Gastroesophageal sphincter (tissue), 4 donors: ENCODE measurements around the gene CTNNBL1. TPM values are rescaled to one million over a fixed set of nuclear protein-coding genes. Genes with fewer than 3 reads are reported as not detected.
A peak's percentile ranks its signal among the peaks of the same experiment; 100 is the strongest.

Experiments
- ATAC-seq: fragments of 150-250 bp; one replicate; pipeline ENCODE4 v1.9.1; 2016; ENCODE audit warnings: mild to moderate bottlenecking, moderate library complexity
- H3K27ac ChIP-seq, 4 donors: fragments of 200-600 bp; sonication (generic) in 3 of 4; 1 replicate in 3 of 4; 2 replicates in 1 of 4; pipeline ENCODE4 v1.5.1; 2016 to 2019
- H3K27me3 ChIP-seq: fragments of 200-600 bp; sonication (generic); one replicate; pipeline ENCODE4 v1.5.1; 2019
- H3K36me3 ChIP-seq, 2 donors: fragments of 200-600 bp; sonication (generic); one replicate each; pipeline ENCODE4 v1.5.1; 2019; ENCODE audit warnings: control low read depth in 1 of 2
- H3K4me1 ChIP-seq, 3 donors: fragments of 200-600 bp; sonication (generic); 1 replicate in 2 of 3; 2 replicates in 1 of 3; pipeline ENCODE4 v1.5.1; 2016 to 2019; ENCODE audit warnings: control low read depth in 2 of 3
- H3K4me3 ChIP-seq, 2 donors: fragments of 200-600 bp; sonication (generic); one replicate each; pipeline ENCODE4 v1.5.1; 2019; ENCODE audit warnings: mild to moderate bottlenecking in 1 of 2, moderate library complexity in 1 of 2
- H3K9me3 ChIP-seq, 3 donors: fragments of 200-600 bp; sonication (generic); one replicate each; pipeline ENCODE4 v1.5.1; 2017 to 2019; ENCODE audit warnings: control low read depth in 2 of 3
- EP300 ChIP-seq: sonication (generic); formaldehyde crosslinking; IDR thresholded peaks from one replicate; pipeline ENCODE4 v1.6.1; 2017; ENCODE audit warnings: antibody characterized with exemption, mild to moderate bottlenecking
- POLR2A ChIP-seq, 2 donors: fragments of 450-650 bp; IDR thresholded peaks; one replicate each; pipeline ENCODE4 v1.6.1; 2017; ENCODE audit warnings: antibody characterized with exemption in 2 of 2, mild to moderate bottlenecking in 2 of 2, moderate library complexity in 1 of 2
- POLR2AphosphoS5 ChIP-seq: sonication (generic); formaldehyde crosslinking; IDR thresholded peaks from one replicate; pipeline ENCODE4 v1.6.1; 2017; ENCODE audit warnings: antibody characterized with exemption
- WGBS, 2 donors: methylation state at CpG; one replicate each; pipeline ENCODE4 v1.1.5; 2018; ENCODE audit warnings: low coverage in 1 of 2; 5-methylcytosine and 5-hydroxymethylcytosine counted together
- total RNA-seq, 4 donors: library from RNA; depleted of rRNA; stranded (reverse); fragments of >200 nt; gene quantifications; one replicate each; pipeline ENCODE4 v1.1.0, GENCODE V29; 2016
- TF ChIP-seq, protein P1 (sequence below), 4 experiments: fragments of 200-600 bp in 2 of 4; fragments of 450-650 bp in 2 of 4; sonication (generic) in 1 of 4; IDR thresholded peaks; one replicate each; pipeline ENCODE4 v1.5.1; 2017 to 2019; ENCODE audit warnings: antibody characterized with exemption in 4 of 4, mild to moderate bottlenecking in 2 of 4, moderate library complexity in 2 of 4

CTNNBL1 gene
- total RNA-seq, 4 donors from 2014 or later, result 43.8 to 58.4 (median 47.1) TPM

DNA sequence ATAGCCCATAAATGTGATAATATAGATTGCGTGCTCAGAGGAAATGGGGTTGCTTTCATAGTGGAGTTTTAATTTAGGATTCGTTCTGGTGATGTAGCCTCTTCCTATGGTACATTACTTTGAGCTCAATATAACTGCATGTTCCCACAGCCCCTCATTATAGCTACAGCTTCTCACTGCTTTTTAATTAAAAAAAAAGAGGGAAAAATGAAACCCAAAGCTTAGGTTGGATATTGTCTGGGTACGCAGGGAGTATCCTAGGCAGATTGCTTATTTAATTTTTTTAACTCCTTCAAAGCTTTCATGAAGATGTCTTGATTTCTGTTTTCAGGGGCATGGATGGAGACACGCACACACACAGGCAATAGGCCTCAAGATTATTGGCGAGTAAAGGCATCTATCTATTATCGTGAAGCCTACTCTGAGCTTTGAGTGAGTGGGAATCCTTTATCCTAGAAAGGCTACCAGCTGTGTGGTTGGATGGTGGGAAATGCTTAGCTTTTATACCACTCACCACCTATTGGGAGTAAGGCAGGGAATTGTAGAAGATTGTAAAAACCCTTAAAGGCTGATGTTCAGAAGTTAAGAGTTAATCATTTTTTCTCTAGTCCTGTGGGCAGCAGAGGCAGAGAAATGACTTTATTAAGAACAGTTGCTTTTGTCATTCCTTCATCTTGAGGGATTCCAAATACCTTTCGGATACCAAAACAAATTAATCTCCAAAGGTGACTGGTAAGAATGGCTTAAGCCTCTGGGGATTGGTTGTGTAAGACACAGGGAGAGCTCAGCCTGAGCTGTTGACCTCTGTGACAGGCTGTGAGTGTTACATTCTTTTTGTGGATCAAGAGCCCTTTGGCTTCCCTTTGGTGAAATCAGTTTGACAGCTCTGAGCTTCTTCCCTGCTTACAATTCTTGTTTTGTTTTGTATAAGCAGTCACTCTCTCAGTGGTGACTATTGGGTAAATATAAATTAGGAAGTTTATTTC is 33.4 kb downstream of the CTNNBL1 start:
- H3K36me3 ChIP-seq, result no peaks in the 10 kb centered on the region
- H3K4me1 ChIP-seq, result peaks cover 9 to 48% (median 17%) of the 10 kb centered on the region in 3 donors
- no peaks in the 10 kb centered on the region for H3K9me3 ChIP-seq
- no peak for TF ChIP-seq POLR2A (IDR thresholded peaks at IDR 0.05)
- 77 to 88% methylated on average over 7 of the region's 7 CpGs for WGBS, 2 donors
- peak; percentile 68 for ATAC-seq
- peak overlapping the region in 3 of 4 donors; percentile 32 to 52 (median 44) for H3K27ac ChIP-seq
- H3K4me3 ChIP-seq, result no peak overlapping the region
- H3K27me3 ChIP-seq, result no peaks in the 10 kb centered on the region

- peaks cover 9 to 48% (median 17%) of the 10 kb centered on the region in 3 donors for H3K4me1 ChIP-seq
- H3K9me3 ChIP-seq, result no peaks in the 10 kb centered on the region
- H3K4me3 ChIP-seq, result no peak overlapping the region
- peak overlapping the region in 3 of 4 donors; percentile 44 to 55 (median 52) for H3K27ac ChIP-seq
- peaks cover 0 to 4% of the 10 kb centered on the region in 2 donors for H3K36me3 ChIP-seq
- WGBS, 2 donors, result 60 to 80% methylated on average over 2 of the region's 2 CpGs
- no peak for ATAC-seq
- H3K27me3 ChIP-seq, result no peaks in the 10 kb centered on the region
- TF ChIP-seq POLR2A (IDR thresholded peaks at IDR 0.05), result no peak
- TF ChIP-seq EP300, result no peak
- TF ChIP-seq, protein P1, sequence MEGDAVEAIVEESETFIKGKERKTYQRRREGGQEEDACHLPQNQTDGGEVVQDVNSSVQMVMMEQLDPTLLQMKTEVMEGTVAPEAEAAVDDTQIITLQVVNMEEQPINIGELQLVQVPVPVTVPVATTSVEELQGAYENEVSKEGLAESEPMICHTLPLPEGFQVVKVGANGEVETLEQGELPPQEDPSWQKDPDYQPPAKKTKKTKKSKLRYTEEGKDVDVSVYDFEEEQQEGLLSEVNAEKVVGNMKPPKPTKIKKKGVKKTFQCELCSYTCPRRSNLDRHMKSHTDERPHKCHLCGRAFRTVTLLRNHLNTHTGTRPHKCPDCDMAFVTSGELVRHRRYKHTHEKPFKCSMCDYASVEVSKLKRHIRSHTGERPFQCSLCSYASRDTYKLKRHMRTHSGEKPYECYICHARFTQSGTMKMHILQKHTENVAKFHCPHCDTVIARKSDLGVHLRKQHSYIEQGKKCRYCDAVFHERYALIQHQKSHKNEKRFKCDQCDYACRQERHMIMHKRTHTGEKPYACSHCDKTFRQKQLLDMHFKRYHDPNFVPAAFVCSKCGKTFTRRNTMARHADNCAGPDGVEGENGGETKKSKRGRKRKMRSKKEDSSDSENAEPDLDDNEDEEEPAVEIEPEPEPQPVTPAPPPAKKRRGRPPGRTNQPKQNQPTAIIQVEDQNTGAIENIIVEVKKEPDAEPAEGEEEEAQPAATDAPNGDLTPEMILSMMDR (IDR thresholded peaks at IDR 0.05), result no peak
- no peak for TF ChIP-seq POLR2AphosphoS5
Measured at GRCh38 chr20:37727957-37728634, 34.3 kb downstream of the CTNNBL1 start.

DNA sequence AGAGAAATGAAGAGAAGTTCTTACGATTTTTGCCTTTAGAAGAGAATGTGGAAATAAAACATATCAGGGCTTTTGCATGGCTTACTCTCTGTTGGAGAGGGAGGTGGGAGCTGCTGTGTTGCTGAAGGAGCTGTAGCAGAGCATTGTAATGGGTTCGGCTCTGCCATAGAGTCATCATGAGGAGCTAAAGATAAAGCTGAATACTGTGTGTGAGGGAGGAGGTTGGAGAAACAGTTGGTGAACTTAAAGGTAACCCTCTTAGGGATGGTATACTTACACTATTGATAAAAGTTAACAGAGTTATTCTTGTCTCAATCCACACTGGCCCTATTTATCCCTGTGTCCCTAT is 34.8 kb downstream of the CTNNBL1 start:
- WGBS, 2 donors, result 53 to 54% methylated on average over 2 of the region's 2 CpGs
- H3K9me3 ChIP-seq, result no peaks in the 10 kb centered on the region
- peaks cover 9 to 52% (median 17%) of the 10 kb centered on the region in 3 donors for H3K4me1 ChIP-seq
- peaks cover 0 to 9% of the 10 kb centered on the region in 2 donors for H3K36me3 ChIP-seq
- TF ChIP-seq, protein P1 (IDR thresholded peaks at IDR 0.05), result no peak
- TF ChIP-seq EP300 (no peak), POLR2AphosphoS5 (no peak), POLR2A (IDR thresholded peaks at IDR 0.05) (no peak)
- H3K27ac ChIP-seq, result peak overlapping the region in 3 of 4 donors; percentile 41 to 55 (median 52)
- no peak for ATAC-seq
- H3K27me3 ChIP-seq, result no peaks in the 10 kb centered on the region
- no peak overlapping the region for H3K4me3 ChIP-seq

GRCh38 chr20:37729452-37729851 is 35.6 kb downstream of the CTNNBL1 start:
- Histone ChIP-seq H3K4me3 (no peak overlapping the region), H3K4me1 (peaks cover 9 to 61% (median 17%) of the 10 kb centered on the region in 3 donors), H3K27me3 (no peaks in the 10 kb centered on the region), H3K27ac (peak overlapping the region; percentile 52 to 63 (median 56)), H3K36me3 (peaks cover 0 to 10% of the 10 kb centered on the region in 2 donors), H3K9me3 (no peaks in the 10 kb centered on the region)
- no peak for TF ChIP-seq EP300
- TF ChIP-seq, protein P1 (IDR thresholded peaks at IDR 0.05), result no peak
- no peak for ATAC-seq
- WGBS, 2 donors, result 14 to 25% methylated on average over 2 to 4 of the region's 4 CpGs

DNA sequence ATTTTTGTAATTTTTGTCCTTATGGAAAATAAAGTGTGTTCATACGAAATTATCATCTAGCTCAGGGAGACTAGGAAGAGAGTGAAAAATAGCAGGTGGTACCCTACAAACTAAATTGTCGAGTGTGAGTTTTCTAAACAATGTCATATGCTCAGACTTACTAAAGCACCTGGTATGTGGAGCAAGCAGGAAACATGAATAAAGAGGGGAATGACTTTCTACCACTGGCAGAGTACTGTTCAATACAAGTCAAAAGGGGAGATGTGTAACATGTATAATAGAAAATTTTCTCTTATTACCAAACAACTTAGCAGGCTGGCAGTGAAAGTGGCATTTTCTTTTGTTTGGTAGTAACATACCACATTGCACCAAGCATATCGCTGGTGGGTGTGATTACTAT is 36.1 kb downstream of the CTNNBL1 start:
- no peak for ATAC-seq
- H3K9me3 ChIP-seq, result no peaks in the 10 kb centered on the region
- no peak overlapping the region for H3K4me3 ChIP-seq
- H3K4me1 ChIP-seq, result peaks cover 9 to 64% (median 17%) of the 10 kb centered on the region in 3 donors
- H3K36me3 ChIP-seq, result peaks cover 0 to 10% of the 10 kb centered on the region in 2 donors
- TF ChIP-seq POLR2AphosphoS5 (no peak), POLR2A (IDR thresholded peaks at IDR 0.05) (no peak), EP300 (no peak)
- TF ChIP-seq, protein P1 (IDR thresholded peaks at IDR 0.05), result no peak
- 34 to 40% methylated on average over 3 of the region's 3 CpGs for WGBS, 2 donors
- H3K27ac ChIP-seq, result peak overlapping the region; percentile 40 to 63 (median 56)
- no peaks in the 10 kb centered on the region for H3K27me3 ChIP-seq
